Measurements from ENCODE around the gene SPATA20.

DNA sequence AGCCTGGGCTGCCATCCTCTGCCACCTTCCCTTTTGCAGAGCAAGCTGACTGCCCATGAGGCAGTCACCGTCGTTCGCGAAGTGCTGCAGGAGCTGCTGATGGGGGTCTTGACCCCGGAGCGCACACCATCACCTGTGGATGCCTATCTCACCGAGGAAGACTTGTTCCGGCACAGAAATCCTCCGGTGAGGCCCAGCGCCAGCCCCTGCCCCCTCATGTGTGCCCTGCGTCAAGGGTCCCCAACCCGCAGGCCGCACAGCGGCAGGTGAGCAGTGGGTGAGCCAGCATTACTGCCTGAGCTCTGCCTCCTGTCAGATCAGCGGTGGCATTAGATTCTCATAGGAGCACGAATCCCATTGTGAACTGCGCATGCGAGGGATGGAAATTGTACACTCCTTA, 22.1 kb upstream of the SPATA20 start:
- TF ChIP-seq, protein P1, sequence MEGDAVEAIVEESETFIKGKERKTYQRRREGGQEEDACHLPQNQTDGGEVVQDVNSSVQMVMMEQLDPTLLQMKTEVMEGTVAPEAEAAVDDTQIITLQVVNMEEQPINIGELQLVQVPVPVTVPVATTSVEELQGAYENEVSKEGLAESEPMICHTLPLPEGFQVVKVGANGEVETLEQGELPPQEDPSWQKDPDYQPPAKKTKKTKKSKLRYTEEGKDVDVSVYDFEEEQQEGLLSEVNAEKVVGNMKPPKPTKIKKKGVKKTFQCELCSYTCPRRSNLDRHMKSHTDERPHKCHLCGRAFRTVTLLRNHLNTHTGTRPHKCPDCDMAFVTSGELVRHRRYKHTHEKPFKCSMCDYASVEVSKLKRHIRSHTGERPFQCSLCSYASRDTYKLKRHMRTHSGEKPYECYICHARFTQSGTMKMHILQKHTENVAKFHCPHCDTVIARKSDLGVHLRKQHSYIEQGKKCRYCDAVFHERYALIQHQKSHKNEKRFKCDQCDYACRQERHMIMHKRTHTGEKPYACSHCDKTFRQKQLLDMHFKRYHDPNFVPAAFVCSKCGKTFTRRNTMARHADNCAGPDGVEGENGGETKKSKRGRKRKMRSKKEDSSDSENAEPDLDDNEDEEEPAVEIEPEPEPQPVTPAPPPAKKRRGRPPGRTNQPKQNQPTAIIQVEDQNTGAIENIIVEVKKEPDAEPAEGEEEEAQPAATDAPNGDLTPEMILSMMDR (IDR thresholded peaks at IDR 0.05): no peak
- no peak for TF ChIP-seq POLR2A (IDR thresholded peaks at IDR 0.05)

Data from ovary (tissue), 3 donors.